Progenitor cell of endocrine pancreas (in vitro differentiated cells): Measurements from ENCODE around the gene COL11A1. TPM values are rescaled to one million over a fixed set of nuclear protein-coding genes. Genes with fewer than 3 reads are reported as not detected.

Source experiments
- DNase-seq: peaks from one replicate; pipeline ENCODE4 v3.0.0; 2021; ENCODE audit warnings: low spot score; ENCODE audit not compliant: unreplicated experiment
- H3K27ac Mint-ChIP-seq: 2 replicates; pipeline ENCODE4 v1.8.0; 2021; ENCODE audit warnings: mild to moderate bottlenecking, moderate library complexity, mixed read lengths
- H3K27me3 Mint-ChIP-seq: 2 replicates; pipeline ENCODE4 v1.8.0; 2021; ENCODE audit warnings: mixed read lengths
- H3K36me3 Mint-ChIP-seq: 2 replicates; pipeline ENCODE4 v1.8.0; 2022; ENCODE audit warnings: mixed read lengths; ENCODE audit not compliant: insufficient read depth
- H3K4me1 Mint-ChIP-seq: 2 replicates; pipeline ENCODE4 v1.8.0; 2021; ENCODE audit warnings: low read depth, mixed read lengths
- H3K4me3 Mint-ChIP-seq: 2 replicates; pipeline ENCODE4 v1.8.0; 2021; ENCODE audit warnings: low read depth, mild to moderate bottlenecking, moderate library complexity, mixed read lengths
- H3K9me3 Mint-ChIP-seq: 2 replicates; pipeline ENCODE4 v1.8.0; 2021; ENCODE audit warnings: low read depth, mixed read lengths
- total RNA-seq: library from RNA; stranded (reverse); gene quantifications from 2 replicates; pipeline ENCODE4 v1.2.1, GENCODE V29; 2021
- TF ChIP-seq, protein P1 (sequence below): fragments of 200-600 bp; sonication (generic); IDR thresholded peaks from one replicate; pipeline ENCODE4 v1.5.0; 2021; ENCODE audit warnings: antibody characterized with exemption, mild to moderate bottlenecking; ENCODE audit not compliant: unreplicated experiment

Gene COL11A1
- total RNA-seq, 1 donor from 2014 or later: 2.3 TPM

DNA sequence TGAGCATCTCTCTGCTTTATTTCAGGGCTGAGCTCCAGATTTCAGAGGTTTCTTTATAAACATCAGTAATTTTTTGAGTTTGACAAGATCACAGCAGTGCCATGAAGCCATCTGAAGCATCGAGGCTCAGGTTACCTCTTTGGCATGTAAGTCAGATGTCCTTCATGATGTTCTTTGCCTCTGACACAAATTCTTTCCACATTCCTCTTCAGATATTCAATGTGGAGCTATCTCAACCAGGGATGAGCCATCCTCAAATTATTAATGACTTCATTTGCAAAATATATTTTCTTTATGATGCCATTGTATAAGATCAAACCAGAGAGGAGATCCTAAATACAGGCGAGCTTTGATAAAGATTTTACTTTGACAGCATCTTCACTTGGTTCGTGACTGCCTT, 256.7 kb downstream of the COL11A1 start:
- Mint-ChIP-seq H3K4me3 (no peak overlapping the region), H3K27ac (no peak overlapping the region), H3K9me3 (peaks cover 21% of the 10 kb centered on the region), H3K36me3 (no peaks in the 10 kb centered on the region), H3K27me3 (no peaks in the 10 kb centered on the region), H3K4me1 (no peaks in the 10 kb centered on the region)
- DNase-seq: no peak
- TF ChIP-seq, protein P1, sequence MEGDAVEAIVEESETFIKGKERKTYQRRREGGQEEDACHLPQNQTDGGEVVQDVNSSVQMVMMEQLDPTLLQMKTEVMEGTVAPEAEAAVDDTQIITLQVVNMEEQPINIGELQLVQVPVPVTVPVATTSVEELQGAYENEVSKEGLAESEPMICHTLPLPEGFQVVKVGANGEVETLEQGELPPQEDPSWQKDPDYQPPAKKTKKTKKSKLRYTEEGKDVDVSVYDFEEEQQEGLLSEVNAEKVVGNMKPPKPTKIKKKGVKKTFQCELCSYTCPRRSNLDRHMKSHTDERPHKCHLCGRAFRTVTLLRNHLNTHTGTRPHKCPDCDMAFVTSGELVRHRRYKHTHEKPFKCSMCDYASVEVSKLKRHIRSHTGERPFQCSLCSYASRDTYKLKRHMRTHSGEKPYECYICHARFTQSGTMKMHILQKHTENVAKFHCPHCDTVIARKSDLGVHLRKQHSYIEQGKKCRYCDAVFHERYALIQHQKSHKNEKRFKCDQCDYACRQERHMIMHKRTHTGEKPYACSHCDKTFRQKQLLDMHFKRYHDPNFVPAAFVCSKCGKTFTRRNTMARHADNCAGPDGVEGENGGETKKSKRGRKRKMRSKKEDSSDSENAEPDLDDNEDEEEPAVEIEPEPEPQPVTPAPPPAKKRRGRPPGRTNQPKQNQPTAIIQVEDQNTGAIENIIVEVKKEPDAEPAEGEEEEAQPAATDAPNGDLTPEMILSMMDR: no peak

- peaks cover 2% of the 10 kb centered on the region for H3K4me1 Mint-ChIP-seq
- no peak overlapping the region for H3K27ac Mint-ChIP-seq
- H3K36me3 Mint-ChIP-seq: no peaks in the 10 kb centered on the region
- no peaks in the 10 kb centered on the region for H3K27me3 Mint-ChIP-seq
- H3K4me3 Mint-ChIP-seq: no peak overlapping the region
- H3K9me3 Mint-ChIP-seq: no peaks in the 10 kb centered on the region
- DNase-seq: no peak
- TF ChIP-seq, protein P1: no peak
These were observed 265.7 kb downstream of the COL11A1 start for GRCh38 chr1:102842606-102843005.

GRCh38 chr1:102840741-102841140, 267.6 kb downstream of the COL11A1 start:
- Mint-ChIP-seq H3K36me3 (no peaks in the 10 kb centered on the region), H3K4me3 (no peak overlapping the region), H3K4me1 (peaks cover 3% of the 10 kb centered on the region), H3K27me3 (no peaks in the 10 kb centered on the region), H3K9me3 (no peaks in the 10 kb centered on the region), H3K27ac (no peak overlapping the region)
- DNase-seq: no peak
- TF ChIP-seq, protein P1: no peak

DNA sequence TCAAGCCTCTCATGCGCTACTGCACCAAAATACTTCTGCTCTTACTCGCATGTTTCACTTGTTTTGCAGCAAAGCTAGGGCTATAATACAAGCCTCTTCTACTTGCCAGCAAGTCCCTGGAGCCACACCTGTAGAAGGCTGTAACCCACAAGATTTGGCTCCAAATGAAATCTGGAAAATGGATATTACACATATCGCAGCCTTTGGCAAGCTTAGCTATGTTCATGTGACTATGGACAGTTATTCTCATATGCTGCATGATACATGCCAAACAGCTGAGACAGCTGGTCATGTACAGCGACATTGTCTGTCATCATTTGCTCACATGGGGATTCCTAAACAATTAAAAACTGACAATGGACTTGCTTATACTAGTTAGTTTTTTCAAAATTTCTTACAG, 270.3 kb downstream of the COL11A1 start:
- Mint-ChIP-seq H3K36me3 (no peaks in the 10 kb centered on the region), H3K27ac (no peak overlapping the region)

GRCh38 chr1:102837551-102837950, 270.8 kb downstream of the COL11A1 start:
- Mint-ChIP-seq H3K4me1 (peaks cover 3% of the 10 kb centered on the region), H3K9me3 (no peaks in the 10 kb centered on the region), H3K36me3 (no peaks in the 10 kb centered on the region), H3K4me3 (no peak overlapping the region), H3K27ac (no peak overlapping the region), H3K27me3 (no peaks in the 10 kb centered on the region)
- no peak for DNase-seq
- TF ChIP-seq, protein P1: no peak

More for the DNA sequence above, 270.3 kb downstream of the COL11A1 start:
- DNase-seq: no peak
- no peak overlapping the region for H3K4me3 Mint-ChIP-seq
- no peaks in the 10 kb centered on the region for H3K27me3 Mint-ChIP-seq
- no peaks in the 10 kb centered on the region for H3K9me3 Mint-ChIP-seq
- peaks cover 3% of the 10 kb centered on the region for H3K4me1 Mint-ChIP-seq
- TF ChIP-seq, protein P1: no peak
